GM12878 (cell line): Measurements from ENCODE around the gene HUWE1. TPM values are rescaled to one million over a fixed set of nuclear protein-coding genes. Genes with fewer than 3 reads are reported as not detected.

ENCODE experiments used
- E2F4 ChIP-seq: IDR thresholded peaks from 2 replicates; pipeline ENCODE4 v1.6.1; 2012; ENCODE audit warnings: low read depth, low read length, improper control_type of control experiment
- NBN ChIP-seq: fragments of 450-650 bp; IDR thresholded peaks from 2 replicates; pipeline ENCODE4 v1.6.1; 2016
- NFXL1 ChIP-seq: fragments of 450-650 bp; IDR thresholded peaks from 2 replicates; pipeline ENCODE4 v1.6.1; 2017; ENCODE audit warnings: antibody characterized with exemption, mild to moderate bottlenecking, borderline replicate concordance
- SMAD5 ChIP-seq: IDR thresholded peaks from 2 replicates; pipeline ENCODE4 v1.6.1; 2016; ENCODE audit warnings: antibody characterized with exemption, low read depth
- ZNF24 ChIP-seq: fragments of 450-650 bp; IDR thresholded peaks from 2 replicates; pipeline ENCODE4 v1.6.1; 2017; ENCODE audit warnings: antibody characterized with exemption, mild to moderate bottlenecking
- polyA plus RNA-seq, 11 experiments: library from polyadenylated mRNA; depleted of rRNA in 4 of 11; unstranded in 6 of 11; stranded (reverse) in 5 of 11; fragments of >200 nt; fragmentation: Nextera tagmentation in 4 of 11; fragmentation: Illumina TruSeq in 1 of 11; extraction: Ambion mirVana in 4 of 11; extraction: Trizol in 1 of 11; gene quantifications; 1 replicate in 1 of 11; 2 replicates in 10 of 11; pipeline versions ENCODE4 v1.2.1 to v1.2.3, GENCODE V29; 2011 to 2016; ENCODE audit warnings: inconsistent platforms in 2 of 11, missing spikeins in 2 of 11, low read depth in 1 of 11
- total RNA-seq, 4 experiments: library from RNA; depleted of rRNA in 3 of 4; stranded (reverse); fragments of >200 nt in 3 of 4; fragmentation: Illumina TruSeq in 1 of 4; extraction: Trizol in 1 of 4; gene quantifications; 2 replicates each; pipeline versions ENCODE4 v1.2.1 to v1.2.3, GENCODE V29; 2013 to 2021
- TF ChIP-seq, protein P1 (sequence below): IDR thresholded peaks from 2 replicates; pipeline ENCODE4 v1.6.1; 2012; ENCODE audit warnings: mild to moderate bottlenecking, low read depth, low read length

The HUWE1 gene
- total and polyA plus RNA-seq, 10 of the 15 experiments (the other 5 are each of a cell fraction or from before 2014, with no cell fraction given): 35.9 to 280 (median 100) TPM

- TF ChIP-seq, protein P1, sequence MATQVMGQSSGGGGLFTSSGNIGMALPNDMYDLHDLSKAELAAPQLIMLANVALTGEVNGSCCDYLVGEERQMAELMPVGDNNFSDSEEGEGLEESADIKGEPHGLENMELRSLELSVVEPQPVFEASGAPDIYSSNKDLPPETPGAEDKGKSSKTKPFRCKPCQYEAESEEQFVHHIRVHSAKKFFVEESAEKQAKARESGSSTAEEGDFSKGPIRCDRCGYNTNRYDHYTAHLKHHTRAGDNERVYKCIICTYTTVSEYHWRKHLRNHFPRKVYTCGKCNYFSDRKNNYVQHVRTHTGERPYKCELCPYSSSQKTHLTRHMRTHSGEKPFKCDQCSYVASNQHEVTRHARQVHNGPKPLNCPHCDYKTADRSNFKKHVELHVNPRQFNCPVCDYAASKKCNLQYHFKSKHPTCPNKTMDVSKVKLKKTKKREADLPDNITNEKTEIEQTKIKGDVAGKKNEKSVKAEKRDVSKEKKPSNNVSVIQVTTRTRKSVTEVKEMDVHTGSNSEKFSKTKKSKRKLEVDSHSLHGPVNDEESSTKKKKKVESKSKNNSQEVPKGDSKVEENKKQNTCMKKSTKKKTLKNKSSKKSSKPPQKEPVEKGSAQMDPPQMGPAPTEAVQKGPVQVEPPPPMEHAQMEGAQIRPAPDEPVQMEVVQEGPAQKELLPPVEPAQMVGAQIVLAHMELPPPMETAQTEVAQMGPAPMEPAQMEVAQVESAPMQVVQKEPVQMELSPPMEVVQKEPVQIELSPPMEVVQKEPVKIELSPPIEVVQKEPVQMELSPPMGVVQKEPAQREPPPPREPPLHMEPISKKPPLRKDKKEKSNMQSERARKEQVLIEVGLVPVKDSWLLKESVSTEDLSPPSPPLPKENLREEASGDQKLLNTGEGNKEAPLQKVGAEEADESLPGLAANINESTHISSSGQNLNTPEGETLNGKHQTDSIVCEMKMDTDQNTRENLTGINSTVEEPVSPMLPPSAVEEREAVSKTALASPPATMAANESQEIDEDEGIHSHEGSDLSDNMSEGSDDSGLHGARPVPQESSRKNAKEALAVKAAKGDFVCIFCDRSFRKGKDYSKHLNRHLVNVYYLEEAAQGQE: no peak
- TF ChIP-seq E2F4 (no peak), ZNF24 (no peak), SMAD5 (peak; percentile 50; the same call in 1 of the 2 replicates), NFXL1 (no peak), NBN (no peak)
Observed at GRCh38 chrX:53715346-53715924, 28.9 kb upstream of the HUWE1 start (continued).
